ENCODE results near the gene PLAAT1. TPM values are rescaled to one million over a fixed set of nuclear protein-coding genes. Genes with fewer than 3 reads are reported as not detected.

The PLAAT1 gene
- total RNA-seq, 2 donors from 2014 or later = not detected

DNA sequence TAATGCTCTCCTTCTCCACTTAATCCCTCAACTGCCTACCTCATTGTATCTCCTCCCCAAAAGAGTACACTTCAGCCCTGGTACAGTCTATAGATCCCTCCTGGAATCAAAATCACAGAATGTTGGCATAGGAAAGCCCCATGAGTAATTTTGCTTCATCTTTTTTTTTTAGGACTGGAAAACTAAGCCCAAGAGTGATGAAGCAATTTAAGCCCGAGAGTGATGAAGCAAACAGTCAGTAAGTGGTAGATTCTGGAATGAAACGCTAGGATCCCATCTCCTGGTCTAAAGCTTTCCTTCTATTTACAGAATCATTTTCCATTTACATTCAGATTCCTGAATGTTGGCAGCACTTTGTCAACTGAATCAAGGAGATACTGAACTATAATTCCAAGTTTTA is 29.8 kb upstream of the PLAAT1 start:
- no peak overlapping the region for H3K27ac ChIP-seq

GRCh38 chr3:193211984-193212383 is 29.0 kb upstream of the PLAAT1 start:
- Histone ChIP-seq H3K9me3 (no peaks in the 10 kb centered on the region), H3K4me3 (no peak overlapping the region), H3K27me3 (no peaks in the 10 kb centered on the region), H3K4me1 (no peaks in the 10 kb centered on the region), H3K36me3 (no peaks in the 10 kb centered on the region), H3K27ac (no peak overlapping the region), H3K9ac (ENCODE audit: low read depth in 2 of 2, low read length in 2 of 2) (no peak overlapping the region)
- no peak for DNase-seq
- TF ChIP-seq CTCF (IDR thresholded peaks at IDR 0.05) = no peak
- intact Hi-C loops (cut with DNase I) = no loop called here

More for the DNA sequence above, 29.8 kb upstream of the PLAAT1 start:
- Histone ChIP-seq H3K4me3 (no peak overlapping the region), H3K4me1 (no peaks in the 10 kb centered on the region), H3K27me3 (no peaks in the 10 kb centered on the region), H3K9me3 (no peaks in the 10 kb centered on the region), H3K9ac (ENCODE audit: low read depth in 2 of 2, low read length in 2 of 2) (no peak overlapping the region), H3K36me3 (no peaks in the 10 kb centered on the region)
- DNase-seq = no peak
- intact Hi-C loops (cut with DNase I) = no loop called here
- no peak for TF ChIP-seq CTCF (IDR thresholded peaks at IDR 0.05)

DNA sequence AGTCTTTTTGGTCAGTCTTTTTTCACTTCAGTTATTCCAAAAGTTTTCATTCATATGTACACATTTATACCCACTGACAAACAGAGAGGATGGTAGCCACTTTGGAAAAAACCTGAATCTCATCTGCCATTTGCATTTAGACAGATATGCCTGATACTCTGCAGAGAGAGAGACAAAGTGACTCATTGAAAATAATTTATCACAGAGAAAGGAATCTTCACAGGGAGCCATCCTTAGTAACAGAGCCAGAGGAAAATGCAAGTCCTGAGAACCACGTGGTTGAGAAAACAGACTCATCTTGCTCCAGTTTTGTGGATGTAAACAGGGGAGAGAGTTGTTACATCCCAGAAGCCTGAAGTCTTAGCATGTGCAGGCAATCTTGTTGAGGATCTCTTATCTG is 28.2 kb upstream of the PLAAT1 start:
- no peak overlapping the region for H3K4me3 ChIP-seq
- no peak for TF ChIP-seq CTCF (IDR thresholded peaks at IDR 0.05)
- H3K4me1 ChIP-seq = no peaks in the 10 kb centered on the region
- no peak for DNase-seq
- H3K27me3 ChIP-seq = no peaks in the 10 kb centered on the region
- intact Hi-C loops (cut with DNase I) = no loop called here
- H3K9ac ChIP-seq (ENCODE audit: low read depth in 2 of 2, low read length in 2 of 2) = no peak overlapping the region
- no peaks in the 10 kb centered on the region for H3K36me3 ChIP-seq
- no peaks in the 10 kb centered on the region for H3K9me3 ChIP-seq
- no peak overlapping the region for H3K27ac ChIP-seq

DNA sequence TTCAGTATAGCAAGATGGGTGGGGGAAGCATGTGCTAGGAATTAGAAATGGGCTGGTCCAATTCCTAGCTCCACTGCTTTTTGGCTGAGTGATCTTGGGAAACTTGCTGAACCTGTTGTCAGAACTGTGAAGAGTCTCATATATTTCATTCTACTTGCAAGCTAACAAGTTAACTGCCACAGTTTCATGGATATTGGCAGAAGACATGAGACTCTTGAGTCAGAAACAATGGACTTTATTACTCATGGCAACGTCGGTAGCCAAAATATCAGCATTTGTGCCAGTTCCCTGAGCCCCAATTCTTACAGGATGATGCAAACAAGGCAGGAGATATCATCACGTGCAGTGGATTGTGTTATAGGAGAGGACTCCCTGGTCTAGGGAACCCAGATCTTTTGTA is 26.6 kb upstream of the PLAAT1 start:
- Histone ChIP-seq H3K9me3 (no peaks in the 10 kb centered on the region), H3K4me3 (no peak overlapping the region), H3K27me3 (no peaks in the 10 kb centered on the region), H3K27ac (no peak overlapping the region), H3K4me1 (no peaks in the 10 kb centered on the region), H3K9ac (ENCODE audit: low read depth in 2 of 2, low read length in 2 of 2) (no peak overlapping the region), H3K36me3 (no peaks in the 10 kb centered on the region)
- DNase-seq = no peak
- intact Hi-C loops (cut with DNase I) = no loop called here
- TF ChIP-seq CTCF (IDR thresholded peaks at IDR 0.05) = no peak

DNA sequence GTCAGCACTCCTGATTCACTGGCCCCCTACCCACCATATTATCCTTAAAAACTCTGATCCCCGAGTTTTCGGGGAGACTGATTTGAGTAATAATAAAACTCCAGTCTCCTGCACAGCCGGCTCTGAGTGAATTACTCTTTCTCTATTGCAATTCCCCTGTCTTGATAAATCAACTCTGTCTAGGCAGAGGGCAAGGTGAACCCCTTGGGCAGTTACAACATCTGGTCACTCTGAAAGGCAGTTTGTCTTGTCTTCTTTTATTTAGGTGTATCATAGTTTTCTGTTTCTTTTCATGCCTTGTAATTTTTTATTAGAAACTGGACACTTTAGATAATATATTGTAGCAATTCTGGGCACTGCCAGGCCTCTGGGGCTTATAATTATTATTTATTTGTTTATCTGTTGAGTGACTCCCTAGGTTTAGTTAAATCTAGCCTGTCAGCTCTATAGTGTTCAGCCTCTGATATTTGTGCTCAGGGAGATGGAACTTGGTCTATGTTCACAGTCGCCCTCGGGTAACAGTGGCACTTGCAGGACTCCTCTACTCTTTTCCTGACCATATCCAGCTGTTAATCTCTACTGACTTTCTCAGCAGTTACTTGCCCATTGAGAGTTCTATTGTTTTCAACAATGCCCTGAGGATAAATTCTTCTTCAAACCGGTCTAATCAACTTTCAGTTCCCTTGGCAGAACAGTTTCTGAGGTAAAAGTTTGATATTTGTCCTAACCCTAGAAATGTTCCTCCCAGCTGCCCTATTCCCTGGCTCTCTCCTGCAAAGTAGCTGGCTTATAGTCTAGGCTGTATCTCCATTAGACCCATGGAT is 15.5 kb upstream of the PLAAT1 start:
- Histone ChIP-seq H3K36me3 (no peaks in the 10 kb centered on the region), H3K4me1 (no peaks in the 10 kb centered on the region), H3K9ac (ENCODE audit: low read depth in 2 of 2, low read length in 2 of 2) (no peak overlapping the region), H3K27ac (no peak overlapping the region), H3K4me3 (no peak overlapping the region), H3K27me3 (no peaks in the 10 kb centered on the region), H3K9me3 (no peaks in the 10 kb centered on the region)
- no peak for DNase-seq
- intact Hi-C loops (cut with DNase I) = no loop called here
- TF ChIP-seq CTCF (IDR thresholded peaks at IDR 0.05) = no peak

All from colonic mucosa (tissue), 4 donors.